H9 (cell line): ENCODE results near the gene DCP1B. TPM values are rescaled to one million over a fixed set of nuclear protein-coding genes. Genes with fewer than 3 reads are reported as not detected.

Source experiments
- DNase-seq: peaks from one replicate; pipeline ENCODE4 v3.0.0-alpha.2; 2017
- H2AFZ ChIP-seq: one replicate; pipeline ENCODE4 v1.6.1; 2013; ENCODE audit warnings: mild to moderate bottlenecking, low read length, control low read depth, moderate library complexity
- H2AK5ac ChIP-seq: 2 replicates; pipeline ENCODE4 v1.6.1; 2013; ENCODE audit warnings: low read length, control low read depth, mixed read lengths; ENCODE audit not compliant: insufficient read length
- H2BK120ac ChIP-seq: one replicate; pipeline ENCODE4 v1.6.1; 2013; ENCODE audit warnings: low read depth, mild to moderate bottlenecking, low read length, control low read depth, inconsistent platforms; ENCODE audit not compliant: poor library complexity, severe bottlenecking
- H2BK12ac ChIP-seq: 2 replicates; pipeline ENCODE4 v1.6.1; 2013; ENCODE audit warnings: low read length, control low read depth, mixed read lengths, low read depth; ENCODE audit not compliant: insufficient read length
- H2BK15ac ChIP-seq: 2 replicates; pipeline ENCODE4 v1.6.1; 2013; ENCODE audit warnings: low read depth, low read length, control low read depth
- H2BK20ac ChIP-seq: one replicate; pipeline ENCODE4 v1.6.1; 2013; ENCODE audit warnings: low read depth, mild to moderate bottlenecking, low read length, control low read depth, inconsistent platforms; ENCODE audit not compliant: poor library complexity, severe bottlenecking
- H2BK5ac ChIP-seq: 2 replicates; pipeline ENCODE4 v1.6.1; 2013; ENCODE audit warnings: low read length, control low read depth, mixed read lengths; ENCODE audit not compliant: insufficient read length
- H3K14ac ChIP-seq: 2 replicates; pipeline ENCODE4 v1.6.1; 2013; ENCODE audit warnings: low read length, control low read depth; ENCODE audit not compliant: insufficient read depth
- H3K18ac ChIP-seq: 2 replicates; pipeline ENCODE4 v1.6.1; 2013; ENCODE audit warnings: low read depth, mild to moderate bottlenecking, mixed read lengths, low read length, control low read depth; ENCODE audit not compliant: insufficient read length
- H3K23ac ChIP-seq: 2 replicates; pipeline ENCODE4 v1.6.1; 2013; ENCODE audit warnings: low read length, control low read depth, mixed read lengths, low read depth; ENCODE audit not compliant: insufficient read length
- H3K23me2 ChIP-seq: 2 replicates; pipeline ENCODE4 v1.6.1; 2013; ENCODE audit warnings: low read depth, mild to moderate bottlenecking, mixed read lengths, low read length, control low read depth; ENCODE audit not compliant: insufficient read length, poor library complexity, severe bottlenecking
- H3K27ac ChIP-seq: 2 replicates; pipeline ENCODE4 v1.5.1; 2013; ENCODE audit warnings: low read length, control low read depth, mixed read lengths, low read depth; ENCODE audit not compliant: insufficient read length
- H3K27me3 ChIP-seq: 2 replicates; pipeline ENCODE4 v1.6.1; 2013; ENCODE audit warnings: low read length, control low read depth, inconsistent platforms; ENCODE audit not compliant: insufficient read depth
- H3K4ac ChIP-seq: 2 replicates; pipeline ENCODE4 v1.6.1; 2013; ENCODE audit warnings: low read depth, mild to moderate bottlenecking, control low read depth, inconsistent platforms, low read length, moderate library complexity
- H3K4me1 ChIP-seq: 2 replicates; pipeline ENCODE4 v1.6.1; 2013; ENCODE audit warnings: low read length, control low read depth, inconsistent platforms; ENCODE audit not compliant: insufficient read depth
- H3K4me2 ChIP-seq: 2 replicates; pipeline ENCODE4 v1.6.1; 2013; ENCODE audit warnings: low read length, control low read depth, mixed read lengths; ENCODE audit not compliant: insufficient read length, insufficient read depth
- H3K56ac ChIP-seq: 2 replicates; pipeline ENCODE4 v1.6.1; 2013; ENCODE audit warnings: low read depth, mild to moderate bottlenecking, mixed read lengths, low read length, control low read depth; ENCODE audit not compliant: insufficient read length
- H3K79me1 ChIP-seq: 2 replicates; pipeline ENCODE4 v1.6.1; 2013; ENCODE audit warnings: low read depth, mild to moderate bottlenecking, moderate library complexity, low read length, control low read depth, inconsistent platforms; ENCODE audit not compliant: insufficient read depth, poor library complexity, severe bottlenecking
- H3K79me2 ChIP-seq: 2 replicates; pipeline ENCODE4 v1.6.1; 2013; ENCODE audit warnings: low read length, control low read depth, inconsistent platforms; ENCODE audit not compliant: insufficient read depth
- H3K9ac ChIP-seq: 2 replicates; pipeline ENCODE4 v1.6.1; 2013; ENCODE audit warnings: low read length, control low read depth, mixed read lengths; ENCODE audit not compliant: insufficient read length; ENCODE audit errors: extremely low read depth
- H3K9me3 ChIP-seq: one replicate; pipeline ENCODE4 v1.6.1; 2013; ENCODE audit warnings: low read depth, low read length, inconsistent platforms; ENCODE audit not compliant: control insufficient read depth
- H3T11ph ChIP-seq: one replicate; pipeline ENCODE4 v1.6.1; 2013; ENCODE audit warnings: mild to moderate bottlenecking, low read length, control low read depth, inconsistent platforms
- H4K20me1 ChIP-seq: one replicate; pipeline ENCODE4 v1.6.1; 2013; ENCODE audit not compliant: control insufficient read depth, insufficient read length, insufficient read depth
- H4K5ac ChIP-seq: 2 replicates; pipeline ENCODE4 v1.6.1; 2013; ENCODE audit warnings: low read depth, mild to moderate bottlenecking, mixed read lengths, low read length, control low read depth; ENCODE audit not compliant: insufficient read length
- H4K8ac ChIP-seq: replicated peaks from 2 replicates; pipeline ENCODE4 v1.6.1; 2013; ENCODE audit warnings: low read length, control low read depth, mixed read lengths, low read depth; ENCODE audit not compliant: insufficient read length
- H4K91ac ChIP-seq: 2 replicates; pipeline ENCODE4 v1.6.1; 2013; ENCODE audit warnings: low read depth, mild to moderate bottlenecking, moderate library complexity, mixed read lengths, low read length, control low read depth; ENCODE audit not compliant: insufficient read length
- H3K27ac Mint-ChIP-seq, 3 experiments: 2 replicates in 2 of 3; 3 replicates in 1 of 3; pipeline ENCODE4 v1.8.0; 2020 to 2021; ENCODE audit warnings: mixed read lengths in 3 of 3, mild to moderate bottlenecking in 1 of 3, moderate library complexity in 1 of 3
- H3K27me3 Mint-ChIP-seq: 2 replicates; pipeline ENCODE4 v1.8.0; 2021; ENCODE audit warnings: low read depth, mild to moderate bottlenecking, moderate library complexity, mixed read lengths
- H3K36me3 Mint-ChIP-seq, 3 experiments: 2 replicates in 2 of 3; 3 replicates in 1 of 3; pipeline ENCODE4 v1.8.0; 2020 to 2021; ENCODE audit warnings: low read depth in 3 of 3, mixed read lengths in 3 of 3; ENCODE audit not compliant: insufficient read depth in 1 of 3
- H3K4me1 Mint-ChIP-seq, 2 experiments: 2 replicates each; pipeline ENCODE4 v1.8.0; 2020; ENCODE audit warnings: mixed read lengths in 2 of 2
- H3K4me3 Mint-ChIP-seq, 2 experiments: 2 replicates in 1 of 2; 3 replicates in 1 of 2; pipeline ENCODE4 v1.8.0; 2020 to 2021; ENCODE audit warnings: mild to moderate bottlenecking in 2 of 2, mixed read lengths in 2 of 2, moderate library complexity in 1 of 2
- H3K9me3 Mint-ChIP-seq, 2 experiments: 2 replicates in 1 of 2; 3 replicates in 1 of 2; pipeline ENCODE4 v1.8.0; 2020; ENCODE audit warnings: mild to moderate bottlenecking in 2 of 2, mixed read lengths in 2 of 2, moderate library complexity in 1 of 2
- CTCF ChIP-seq: fragments of 200-600 bp; sonication (generic); conservative IDR thresholded peaks from 3 replicates; pipeline ENCODE4 v1.8.0; 2021; ENCODE audit warnings: antibody characterized with exemption, mild to moderate bottlenecking
- WGBS: extraction: QIAGEN DNeasy Blood & Tissue Kit; methylation state at CpG from one replicate; pipeline ENCODE4 v1.1.7; 2013; ENCODE audit warnings: missing lambda C conversion rate, low lambda C conversion rate, mixed read lengths; ENCODE audit not compliant: insufficient read length; ENCODE audit errors: extremely low coverage; 5-methylcytosine and 5-hydroxymethylcytosine counted together
- total RNA-seq: library from RNA; stranded (reverse); gene quantifications from 2 replicates; pipeline ENCODE4 v1.2.1, GENCODE V29; 2021

Gene DCP1B
- total RNA-seq, 1 experiment from 2014 or later, result 11.2 TPM

GRCh38 chr12:1931642-1932041 is 72.6 kb downstream of the DCP1B start:
- H3K4me1 ChIP-seq, result no peaks in the 10 kb centered on the region
- no peak overlapping the region for H2BK12ac ChIP-seq
- H3K36me3 Mint-ChIP-seq, result no peaks in the 10 kb centered on the region
- peaks cover 2 to 16% of the 10 kb centered on the region in 2 experiments; a peak in 2 of 4 replicates for H3K4me1 Mint-ChIP-seq
- no peaks in the 10 kb centered on the region for H3K79me2 ChIP-seq
- DNase-seq, result no peak
- H3K79me1 ChIP-seq, result no peaks in the 10 kb centered on the region
- H2BK15ac ChIP-seq, result no peak overlapping the region
- no peak overlapping the region for H3K9ac ChIP-seq
- H3K23ac ChIP-seq, result no peak overlapping the region
- H4K91ac ChIP-seq, result no peak overlapping the region
- WGBS, result no CpG with 5 or more reads among the region's 9 CpGs
- TF ChIP-seq CTCF, result no peak
- H2AK5ac ChIP-seq, result no peak overlapping the region
- no peak overlapping the region for H3K4me3 Mint-ChIP-seq
- H3T11ph ChIP-seq, result no peak overlapping the region
- H3K18ac ChIP-seq, result no peak overlapping the region
- no peak overlapping the region for H3K27ac Mint-ChIP-seq
- no peak overlapping the region for H3K27ac ChIP-seq
- H3K4me2 ChIP-seq, result no peak overlapping the region
- no peak overlapping the region for H3K4ac ChIP-seq
- peaks cover 3% of the 10 kb centered on the region; the same call in 1 of the 2 replicates for H3K27me3 Mint-ChIP-seq
- H3K23me2 ChIP-seq, result no peaks in the 10 kb centered on the region
- H4K20me1 ChIP-seq, result no peaks in the 10 kb centered on the region
- no peak overlapping the region for H2BK20ac ChIP-seq
- H3K56ac ChIP-seq, result no peak overlapping the region
- H4K8ac ChIP-seq, result no peak overlapping the region
- no peak overlapping the region for H3K14ac ChIP-seq
- no peak overlapping the region for H4K5ac ChIP-seq
- no peaks in the 10 kb centered on the region; a peak in 1 of 5 replicates for H3K9me3 Mint-ChIP-seq
- no peak overlapping the region for H2BK5ac ChIP-seq
- no peaks in the 10 kb centered on the region for H3K9me3 ChIP-seq
- H2BK120ac ChIP-seq, result no peak overlapping the region
- H2AFZ ChIP-seq, result no peak overlapping the region
- H3K27me3 ChIP-seq, result no peaks in the 10 kb centered on the region
